K562 (cell line): ENCODE data around the gene BCAN. TPM values are rescaled to one million over a fixed set of nuclear protein-coding genes. Genes with fewer than 3 reads are reported as not detected.

ENCODE experiments used
- CBFA2T3 ChIP-seq: fragments of 450-650 bp; IDR thresholded peaks from 2 replicates; pipeline ENCODE4 v1.6.1; 2017
- CEBPG ChIP-seq, 3 experiments: fragments of 200-800 bp in 1 of 3; sonication (Bioruptor generic) in 1 of 3; sonication (generic) in 1 of 3; formaldehyde crosslinking in 1 of 3; IDR thresholded peaks in 2 of 3; conservative IDR thresholded peaks in 1 of 3; 2 replicates each; pipeline versions ENCODE4 v1.6.1 to v1.8.0; 2016 to 2022; ENCODE audit warnings: missing compliant biosample characterization in 2 of 3, missing genetic modification characterization in 2 of 3, mild to moderate bottlenecking in 1 of 3, missing genetic modification reagents in 1 of 3
- CHCHD3 ChIP-seq: fragments of 250-450 bp; sonication (Bioruptor Pico); IDR thresholded peaks from 2 replicates; pipeline ENCODE4 v2.1.2; 2022; ENCODE audit warnings: mild to moderate bottlenecking
- KHSRP ChIP-seq: fragments of 450-650 bp; IDR thresholded peaks from 2 replicates; pipeline ENCODE4 v1.6.1; 2017
- NCOA4 ChIP-seq: fragments of 450-650 bp; IDR thresholded peaks from 2 replicates; pipeline ENCODE4 v1.6.1; 2018; ENCODE audit warnings: mild to moderate bottlenecking; ENCODE audit not compliant: partially characterized antibody
- NFATC3 ChIP-seq: fragments of 450-650 bp; IDR thresholded peaks from 2 replicates; pipeline ENCODE4 v1.6.1; 2017; ENCODE audit warnings: mild to moderate bottlenecking
- NR4A1 ChIP-seq, 2 experiments: fragments of 250-450 bp in 1 of 2; fragments of 450-650 bp in 1 of 2; sonication (Bioruptor Pico) in 1 of 2; IDR thresholded peaks; 2 replicates each; pipeline versions ENCODE4 v1.4.0 to v1.6.1; 2016 to 2020; ENCODE audit warnings: mild to moderate bottlenecking in 2 of 2, missing compliant biosample characterization in 1 of 2, missing genetic modification characterization in 1 of 2, moderate library complexity in 1 of 2
- PHF21A ChIP-seq: fragments of 450-650 bp; IDR thresholded peaks from 2 replicates; pipeline ENCODE4 v1.6.1; 2017; ENCODE audit warnings: low read depth, borderline replicate concordance
- POLR3A ChIP-seq: IDR thresholded peaks from 2 replicates; pipeline ENCODE4 v1.6.1; 2011; ENCODE audit warnings: borderline replicate concordance, mild to moderate bottlenecking, moderate library complexity; ENCODE audit not compliant: insufficient read length, insufficient read depth; ENCODE audit errors: extremely low read depth
- RBM22 ChIP-seq: fragments of 200-400 bp; formaldehyde crosslinking; IDR thresholded peaks from 2 replicates; pipeline ENCODE4 v1.6.1; 2018; ENCODE audit warnings: low read length, low read depth; ENCODE audit not compliant: poor library complexity, severe bottlenecking
- SAP30 ChIP-seq: fragments of 200-600 bp; sonication (generic); IDR thresholded peaks from 2 replicates; pipeline ENCODE4 v1.6.1; 2012; ENCODE audit warnings: borderline replicate concordance, low read depth, mild to moderate bottlenecking, moderate library complexity, low read length, control low read depth, inconsistent platforms; ENCODE audit not compliant: insufficient read depth, poor library complexity, severe bottlenecking
- SMARCE1 ChIP-seq: fragments of 450-650 bp; IDR thresholded peaks from 2 replicates; pipeline ENCODE4 v1.7.1; 2016; ENCODE audit warnings: mild to moderate bottlenecking
- ZNF3 ChIP-seq: fragments of 250-450 bp; sonication (Bioruptor Pico); IDR thresholded peaks from 2 replicates; pipeline ENCODE4 v1.5.0; 2021; ENCODE audit warnings: mild to moderate bottlenecking, moderate library complexity
- ZNF436 ChIP-seq: fragments of 250-450, 450-650 bp; sonication (Bioruptor Pico); formaldehyde crosslinking; IDR thresholded peaks from 2 replicates; pipeline ENCODE4 v1.7.0; 2020; ENCODE audit warnings: mild to moderate bottlenecking
- polyA plus RNA-seq, 8 experiments: library from polyadenylated mRNA; depleted of rRNA in 4 of 8; stranded (reverse) in 5 of 8; unstranded in 3 of 8; fragments of >200 nt; fragmentation: Nextera tagmentation in 2 of 8; fragmentation: Illumina TruSeq in 1 of 8; extraction: Ambion mirVana in 2 of 8; extraction: Trizol in 1 of 8; gene quantifications; 2 replicates each; pipeline versions ENCODE4 v1.2.1 to v1.2.3, GENCODE V29; 2011 to 2014; ENCODE audit warnings: inconsistent platforms in 1 of 8, missing spikeins in 1 of 8
- total RNA-seq, 7 experiments: library from RNA; depleted of rRNA in 6 of 7; stranded (reverse); fragments of >200 nt in 6 of 7; fragmentation: Illumina TruSeq in 2 of 7; extraction: Trizol in 2 of 7; gene quantifications; 2 replicates each; pipeline versions ENCODE4 v1.2.1 to v1.2.3, GENCODE V29; 2011 to 2021; ENCODE audit warnings: low replicate concordance in 1 of 7
- TF ChIP-seq, protein P1 (sequence below): fragments of 450-650 bp; IDR thresholded peaks from 2 replicates; pipeline ENCODE4 v1.6.1; 2016; ENCODE audit warnings: mild to moderate bottlenecking, moderate library complexity

Gene BCAN
- total and polyA plus RNA-seq, 9 of the 15 experiments (the other 6 are each of a cell fraction or from before 2014, with no cell fraction given), result 0.04 to 0.33 (median 0.14) TPM; not detected in 5

DNA sequence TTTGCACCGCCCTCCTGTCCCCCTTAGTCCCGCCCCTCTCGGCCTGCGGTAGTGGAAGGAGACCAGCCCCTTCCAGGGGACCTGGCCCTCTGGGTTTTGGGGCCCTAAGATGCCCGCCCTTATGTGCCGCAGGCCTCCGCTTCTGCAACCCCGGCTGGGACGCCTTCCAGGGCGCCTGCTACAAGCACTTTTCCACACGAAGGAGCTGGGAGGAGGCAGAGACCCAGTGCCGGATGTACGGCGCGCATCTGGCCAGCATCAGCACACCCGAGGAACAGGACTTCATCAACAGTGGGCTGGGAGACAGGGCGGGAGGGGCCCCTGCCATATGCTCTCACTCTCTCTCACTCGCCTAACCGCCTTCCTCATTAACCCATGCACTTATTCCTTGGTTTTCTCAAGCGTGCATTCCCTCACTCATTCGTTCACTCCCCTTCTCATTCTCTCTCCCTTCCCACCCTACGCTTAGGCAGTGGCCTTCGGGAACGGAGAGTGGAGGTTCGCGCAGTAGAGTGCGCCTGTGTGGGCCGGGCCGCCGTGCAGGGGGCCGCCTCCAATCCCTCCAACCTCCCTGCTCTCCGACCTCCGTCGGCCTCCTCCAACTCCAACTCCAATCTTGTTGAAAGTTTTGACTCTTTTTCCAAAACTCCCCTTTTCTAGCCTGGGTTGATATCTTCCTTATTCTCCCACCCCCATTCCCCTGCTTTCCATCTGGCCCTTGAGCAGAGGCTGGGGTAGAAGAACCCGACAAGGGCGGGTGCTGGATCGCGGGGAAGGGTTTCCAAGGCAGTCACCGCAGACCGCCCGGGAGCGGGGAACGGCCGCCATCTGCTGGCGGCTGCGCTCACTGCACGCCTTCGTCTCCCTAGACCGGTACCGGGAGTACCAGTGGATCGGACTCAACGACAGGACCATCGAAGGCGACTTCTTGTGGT, 15.2 kb downstream of the BCAN start (continued):
- TF ChIP-seq, protein P1, sequence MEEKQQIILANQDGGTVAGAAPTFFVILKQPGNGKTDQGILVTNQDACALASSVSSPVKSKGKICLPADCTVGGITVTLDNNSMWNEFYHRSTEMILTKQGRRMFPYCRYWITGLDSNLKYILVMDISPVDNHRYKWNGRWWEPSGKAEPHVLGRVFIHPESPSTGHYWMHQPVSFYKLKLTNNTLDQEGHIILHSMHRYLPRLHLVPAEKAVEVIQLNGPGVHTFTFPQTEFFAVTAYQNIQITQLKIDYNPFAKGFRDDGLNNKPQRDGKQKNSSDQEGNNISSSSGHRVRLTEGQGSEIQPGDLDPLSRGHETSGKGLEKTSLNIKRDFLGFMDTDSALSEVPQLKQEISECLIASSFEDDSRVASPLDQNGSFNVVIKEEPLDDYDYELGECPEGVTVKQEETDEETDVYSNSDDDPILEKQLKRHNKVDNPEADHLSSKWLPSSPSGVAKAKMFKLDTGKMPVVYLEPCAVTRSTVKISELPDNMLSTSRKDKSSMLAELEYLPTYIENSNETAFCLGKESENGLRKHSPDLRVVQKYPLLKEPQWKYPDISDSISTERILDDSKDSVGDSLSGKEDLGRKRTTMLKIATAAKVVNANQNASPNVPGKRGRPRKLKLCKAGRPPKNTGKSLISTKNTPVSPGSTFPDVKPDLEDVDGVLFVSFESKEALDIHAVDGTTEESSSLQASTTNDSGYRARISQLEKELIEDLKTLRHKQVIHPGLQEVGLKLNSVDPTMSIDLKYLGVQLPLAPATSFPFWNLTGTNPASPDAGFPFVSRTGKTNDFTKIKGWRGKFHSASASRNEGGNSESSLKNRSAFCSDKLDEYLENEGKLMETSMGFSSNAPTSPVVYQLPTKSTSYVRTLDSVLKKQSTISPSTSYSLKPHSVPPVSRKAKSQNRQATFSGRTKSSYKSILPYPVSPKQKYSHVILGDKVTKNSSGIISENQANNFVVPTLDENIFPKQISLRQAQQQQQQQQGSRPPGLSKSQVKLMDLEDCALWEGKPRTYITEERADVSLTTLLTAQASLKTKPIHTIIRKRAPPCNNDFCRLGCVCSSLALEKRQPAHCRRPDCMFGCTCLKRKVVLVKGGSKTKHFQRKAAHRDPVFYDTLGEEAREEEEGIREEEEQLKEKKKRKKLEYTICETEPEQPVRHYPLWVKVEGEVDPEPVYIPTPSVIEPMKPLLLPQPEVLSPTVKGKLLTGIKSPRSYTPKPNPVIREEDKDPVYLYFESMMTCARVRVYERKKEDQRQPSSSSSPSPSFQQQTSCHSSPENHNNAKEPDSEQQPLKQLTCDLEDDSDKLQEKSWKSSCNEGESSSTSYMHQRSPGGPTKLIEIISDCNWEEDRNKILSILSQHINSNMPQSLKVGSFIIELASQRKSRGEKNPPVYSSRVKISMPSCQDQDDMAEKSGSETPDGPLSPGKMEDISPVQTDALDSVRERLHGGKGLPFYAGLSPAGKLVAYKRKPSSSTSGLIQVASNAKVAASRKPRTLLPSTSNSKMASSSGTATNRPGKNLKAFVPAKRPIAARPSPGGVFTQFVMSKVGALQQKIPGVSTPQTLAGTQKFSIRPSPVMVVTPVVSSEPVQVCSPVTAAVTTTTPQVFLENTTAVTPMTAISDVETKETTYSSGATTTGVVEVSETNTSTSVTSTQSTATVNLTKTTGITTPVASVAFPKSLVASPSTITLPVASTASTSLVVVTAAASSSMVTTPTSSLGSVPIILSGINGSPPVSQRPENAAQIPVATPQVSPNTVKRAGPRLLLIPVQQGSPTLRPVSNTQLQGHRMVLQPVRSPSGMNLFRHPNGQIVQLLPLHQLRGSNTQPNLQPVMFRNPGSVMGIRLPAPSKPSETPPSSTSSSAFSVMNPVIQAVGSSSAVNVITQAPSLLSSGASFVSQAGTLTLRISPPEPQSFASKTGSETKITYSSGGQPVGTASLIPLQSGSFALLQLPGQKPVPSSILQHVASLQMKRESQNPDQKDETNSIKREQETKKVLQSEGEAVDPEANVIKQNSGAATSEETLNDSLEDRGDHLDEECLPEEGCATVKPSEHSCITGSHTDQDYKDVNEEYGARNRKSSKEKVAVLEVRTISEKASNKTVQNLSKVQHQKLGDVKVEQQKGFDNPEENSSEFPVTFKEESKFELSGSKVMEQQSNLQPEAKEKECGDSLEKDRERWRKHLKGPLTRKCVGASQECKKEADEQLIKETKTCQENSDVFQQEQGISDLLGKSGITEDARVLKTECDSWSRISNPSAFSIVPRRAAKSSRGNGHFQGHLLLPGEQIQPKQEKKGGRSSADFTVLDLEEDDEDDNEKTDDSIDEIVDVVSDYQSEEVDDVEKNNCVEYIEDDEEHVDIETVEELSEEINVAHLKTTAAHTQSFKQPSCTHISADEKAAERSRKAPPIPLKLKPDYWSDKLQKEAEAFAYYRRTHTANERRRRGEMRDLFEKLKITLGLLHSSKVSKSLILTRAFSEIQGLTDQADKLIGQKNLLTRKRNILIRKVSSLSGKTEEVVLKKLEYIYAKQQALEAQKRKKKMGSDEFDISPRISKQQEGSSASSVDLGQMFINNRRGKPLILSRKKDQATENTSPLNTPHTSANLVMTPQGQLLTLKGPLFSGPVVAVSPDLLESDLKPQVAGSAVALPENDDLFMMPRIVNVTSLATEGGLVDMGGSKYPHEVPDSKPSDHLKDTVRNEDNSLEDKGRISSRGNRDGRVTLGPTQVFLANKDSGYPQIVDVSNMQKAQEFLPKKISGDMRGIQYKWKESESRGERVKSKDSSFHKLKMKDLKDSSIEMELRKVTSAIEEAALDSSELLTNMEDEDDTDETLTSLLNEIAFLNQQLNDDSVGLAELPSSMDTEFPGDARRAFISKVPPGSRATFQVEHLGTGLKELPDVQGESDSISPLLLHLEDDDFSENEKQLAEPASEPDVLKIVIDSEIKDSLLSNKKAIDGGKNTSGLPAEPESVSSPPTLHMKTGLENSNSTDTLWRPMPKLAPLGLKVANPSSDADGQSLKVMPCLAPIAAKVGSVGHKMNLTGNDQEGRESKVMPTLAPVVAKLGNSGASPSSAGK, result no peak
- TF ChIP-seq SMARCE1 (no peak), RBM22 (no peak), NCOA4 (no peak), SAP30 (no peak), KHSRP (no peak), PHF21A (no peak), ZNF436 (no peak), ZNF3 (no peak), CHCHD3 (CRISPR knock-in tag) (no peak), POLR3A (no peak), NR4A1 (CRISPR knock-in tag; IDR thresholded peaks at IDR 0.05) (no peak), NR4A1 (tag; IDR thresholded peaks at IDR 0.05) (no peak), NFATC3 (no peak), CBFA2T3 (no peak), CEBPG (CRISPR knock-in tag; IDR thresholded peaks at IDR 0.05) (no peak), CEBPG (tag; conservative IDR thresholded peaks at IDR 0.05 in 1 of 2, IDR thresholded peaks at IDR 0.05 in 1 of 2) (no peak)
